HG02840 (cell line): ENCODE data around the gene GDF9.
A peak's percentile ranks its signal among the peaks of the same experiment; 100 is the strongest.

Experiments
- ATAC-seq: cut with Tn5 transposase; IDR thresholded peaks from one replicate; pipeline ENCODE4 v1.9.1; 2021; ENCODE audit warnings: mild to moderate bottlenecking, moderate library complexity, moderate number of reproducible peaks; ENCODE audit not compliant: unreplicated experiment, low FRiP score

GDF9 gene, protein sequence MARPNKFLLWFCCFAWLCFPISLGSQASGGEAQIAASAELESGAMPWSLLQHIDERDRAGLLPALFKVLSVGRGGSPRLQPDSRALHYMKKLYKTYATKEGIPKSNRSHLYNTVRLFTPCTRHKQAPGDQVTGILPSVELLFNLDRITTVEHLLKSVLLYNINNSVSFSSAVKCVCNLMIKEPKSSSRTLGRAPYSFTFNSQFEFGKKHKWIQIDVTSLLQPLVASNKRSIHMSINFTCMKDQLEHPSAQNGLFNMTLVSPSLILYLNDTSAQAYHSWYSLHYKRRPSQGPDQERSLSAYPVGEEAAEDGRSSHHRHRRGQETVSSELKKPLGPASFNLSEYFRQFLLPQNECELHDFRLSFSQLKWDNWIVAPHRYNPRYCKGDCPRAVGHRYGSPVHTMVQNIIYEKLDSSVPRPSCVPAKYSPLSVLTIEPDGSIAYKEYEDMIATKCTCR

DNA sequence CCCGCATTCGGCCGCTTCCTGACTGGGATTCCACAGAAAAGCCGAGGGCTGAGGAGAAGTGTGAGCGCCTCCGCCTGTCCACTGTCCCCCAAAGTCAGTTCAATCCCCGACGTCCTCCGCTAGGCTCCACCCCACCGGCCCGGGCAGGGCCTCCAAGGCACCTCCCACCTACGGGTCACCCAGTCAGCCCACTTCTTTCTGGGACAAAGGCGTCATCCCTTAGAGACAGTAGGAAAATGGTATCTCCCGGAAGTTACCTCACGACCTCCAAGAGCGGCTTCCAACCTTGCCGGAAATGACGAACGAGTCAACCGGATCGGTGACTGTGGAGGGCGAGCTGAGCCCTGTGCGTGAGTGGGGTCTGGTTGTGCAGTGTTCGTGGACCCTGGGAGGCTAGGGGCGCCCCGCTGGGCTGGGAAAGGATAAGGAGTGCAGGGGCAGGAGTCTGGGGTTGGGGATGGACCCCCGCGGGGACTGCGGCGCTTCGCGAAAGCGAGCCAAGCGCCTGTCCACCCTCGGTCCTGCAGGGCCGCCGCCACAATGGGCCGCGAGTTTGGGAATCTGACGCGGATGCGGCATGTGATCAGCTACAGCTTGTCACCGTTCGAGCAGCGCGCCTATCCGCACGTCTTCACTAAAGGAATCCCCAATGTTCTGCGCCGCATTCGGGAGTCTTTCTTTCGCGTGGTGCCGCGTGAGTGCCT is at the start of gene GDF9, which contains the start of gene UQCRQ:
Gene GDF9 (minus strand): TSS at position 128 of the 704 bp plus-strand sequence. CDS start 1,936 bp downstream, outside the sequence.
Gene UQCRQ (plus strand): TSS at position 301 of the 704 bp plus-strand sequence. CDS start 240 bp downstream, at position 541.
- peak; percentile 99 for ATAC-seq

DNA sequence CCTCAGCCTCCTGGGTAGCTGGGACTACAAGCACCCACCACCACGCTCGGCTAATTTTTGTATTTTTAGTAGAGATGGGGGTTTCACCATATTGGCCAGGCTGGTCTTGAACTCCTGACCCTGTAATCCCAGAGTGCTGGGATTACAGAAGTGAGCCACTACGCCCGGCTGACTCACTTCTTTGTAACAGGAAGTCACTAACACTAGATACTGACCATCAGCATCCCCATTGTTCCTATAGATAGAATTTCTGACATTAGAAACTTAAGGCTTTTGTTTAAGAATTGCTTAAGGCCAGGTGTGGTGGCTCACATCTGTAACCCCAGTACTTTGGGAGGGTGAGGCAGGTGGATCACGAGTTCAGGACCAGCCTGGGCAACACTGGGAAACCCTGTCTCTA is 49.4 kb upstream of the GDF9 start:
- ATAC-seq: no peak

DNA sequence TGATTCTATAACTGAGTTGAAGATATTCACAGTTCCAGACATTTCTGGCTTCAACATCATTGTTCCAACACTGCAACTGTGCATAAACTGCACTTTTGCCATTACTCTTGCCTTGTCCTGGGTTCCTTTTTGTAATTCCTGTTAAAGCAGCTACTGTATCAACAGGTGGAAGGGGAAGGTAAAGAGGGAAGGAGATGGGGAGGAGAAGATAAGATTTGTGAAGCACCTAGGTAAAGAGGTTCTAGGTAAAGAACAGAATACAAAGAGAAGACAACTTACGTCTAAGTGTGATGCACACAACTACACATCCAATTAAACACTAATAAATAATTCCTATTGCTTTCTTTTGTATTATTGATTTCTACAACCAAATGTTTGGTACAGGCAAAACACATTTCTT is 43.4 kb upstream of the GDF9 start:
- ATAC-seq: no peak

DNA sequence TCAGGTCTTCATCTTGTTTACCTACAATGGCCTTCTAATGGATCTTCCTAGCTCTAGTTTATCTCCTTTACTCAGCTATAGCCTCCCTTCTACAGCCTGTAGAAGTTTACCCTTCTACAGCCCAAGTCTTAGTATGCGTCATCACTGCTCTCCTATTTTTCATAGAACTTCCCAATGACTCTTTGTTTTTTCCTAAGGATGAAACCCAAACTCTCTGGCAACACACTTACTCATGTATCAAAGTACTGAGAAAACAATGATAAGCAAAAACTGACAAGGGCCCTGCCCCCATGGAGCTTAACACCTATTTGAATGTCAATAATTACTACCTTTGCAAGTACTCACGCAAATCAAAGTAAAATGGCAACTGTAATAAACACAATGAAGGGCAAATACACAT is 40.9 kb upstream of the GDF9 start:
- no peak for ATAC-seq

DNA sequence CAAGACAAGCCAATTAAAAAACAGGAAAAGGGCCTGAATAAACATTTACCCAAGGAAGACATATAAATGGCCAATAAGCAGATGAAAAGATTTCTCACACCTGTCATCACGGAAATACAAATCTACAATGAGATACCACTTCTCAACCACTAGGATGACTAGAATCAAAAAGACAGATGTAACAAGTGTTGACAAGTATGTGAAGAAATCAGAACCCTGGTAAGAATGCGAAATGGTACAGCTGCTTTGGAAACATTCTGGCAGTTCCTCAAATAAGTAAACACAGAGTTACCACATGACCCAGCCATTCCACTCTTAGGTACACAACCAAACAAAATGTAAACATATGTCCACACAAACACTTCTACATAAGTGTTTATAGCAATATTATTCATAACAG is 39.7 kb upstream of the GDF9 start:
- ATAC-seq: no peak

DNA sequence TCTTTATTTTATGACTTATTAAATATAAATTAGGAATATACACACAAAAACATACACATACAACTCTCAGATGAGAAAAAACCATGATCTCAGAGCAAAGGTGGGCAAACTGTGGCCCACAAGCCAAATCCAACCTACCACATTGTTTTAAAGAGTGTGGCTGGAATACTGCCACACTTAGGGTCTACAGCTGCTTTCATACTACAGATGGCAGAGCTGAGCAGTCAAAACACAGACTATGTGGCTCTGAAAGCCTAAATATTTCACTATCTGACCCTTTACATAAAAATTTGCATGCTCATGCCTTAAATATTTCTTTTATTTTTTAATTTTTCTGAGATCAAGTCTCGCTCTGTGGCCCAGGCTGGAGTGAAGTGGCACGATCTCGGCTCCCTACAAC is 35.5 kb upstream of the GDF9 start:
- ATAC-seq: no peak

DNA sequence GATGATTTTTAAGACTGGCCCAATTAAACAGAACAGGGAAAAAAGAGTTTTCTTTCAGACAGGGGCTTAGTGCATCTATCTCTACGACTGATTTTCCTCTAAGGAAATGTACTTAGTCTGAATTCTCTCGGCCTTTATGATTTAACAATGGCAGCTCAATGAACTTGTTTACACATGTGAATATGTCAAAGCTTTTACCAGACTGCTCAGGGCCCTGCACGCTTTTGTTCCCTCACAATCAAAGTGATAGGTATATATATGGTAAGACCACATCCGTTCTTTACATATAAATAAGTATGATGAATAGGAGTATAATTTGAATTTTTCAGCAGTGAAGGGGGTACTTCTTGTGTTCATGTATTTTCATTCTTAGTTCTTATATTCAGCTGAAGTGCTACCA is 34.8 kb upstream of the GDF9 start:
- ATAC-seq: no peak

DNA sequence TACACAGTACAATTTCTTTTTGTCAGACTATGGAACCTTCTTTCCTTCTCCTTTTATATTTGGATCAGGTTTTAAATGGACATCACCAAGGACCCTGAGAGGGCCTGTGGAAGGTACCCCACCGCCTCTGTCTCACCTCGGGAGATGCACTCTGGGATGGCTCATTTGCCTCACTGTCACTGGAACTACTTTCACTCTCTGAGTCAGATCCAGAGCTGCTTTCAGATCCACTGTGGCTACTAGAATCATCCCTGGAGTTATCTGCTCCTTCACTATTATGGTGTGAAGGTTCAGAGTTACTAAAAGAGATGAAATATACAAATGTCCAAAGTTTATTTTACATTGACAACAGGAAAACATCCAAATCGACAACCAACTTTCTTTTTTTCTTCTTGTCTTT is 31.8 kb upstream of the GDF9 start:
- no peak for ATAC-seq

DNA sequence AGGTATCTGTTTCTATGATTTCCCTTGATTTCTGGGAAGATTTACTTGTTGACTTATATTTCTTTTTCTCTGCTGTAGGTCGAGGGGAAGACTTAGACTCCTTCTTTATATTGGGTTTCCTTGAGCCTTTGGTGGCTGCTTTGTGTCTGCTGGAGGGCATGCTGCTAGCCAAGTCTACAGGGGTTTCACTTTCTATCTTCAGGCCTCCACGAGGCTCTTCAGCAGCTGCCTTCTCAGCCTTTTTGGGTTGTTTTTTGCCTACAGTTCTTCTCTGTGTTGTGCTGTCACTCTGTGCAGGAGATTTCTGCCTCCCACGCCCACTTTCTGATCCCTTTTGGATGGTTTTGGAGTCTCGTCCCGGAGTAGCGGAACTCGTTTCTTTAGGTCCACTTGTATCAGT is 30.4 kb upstream of the GDF9 start:
- ATAC-seq: no peak

DNA sequence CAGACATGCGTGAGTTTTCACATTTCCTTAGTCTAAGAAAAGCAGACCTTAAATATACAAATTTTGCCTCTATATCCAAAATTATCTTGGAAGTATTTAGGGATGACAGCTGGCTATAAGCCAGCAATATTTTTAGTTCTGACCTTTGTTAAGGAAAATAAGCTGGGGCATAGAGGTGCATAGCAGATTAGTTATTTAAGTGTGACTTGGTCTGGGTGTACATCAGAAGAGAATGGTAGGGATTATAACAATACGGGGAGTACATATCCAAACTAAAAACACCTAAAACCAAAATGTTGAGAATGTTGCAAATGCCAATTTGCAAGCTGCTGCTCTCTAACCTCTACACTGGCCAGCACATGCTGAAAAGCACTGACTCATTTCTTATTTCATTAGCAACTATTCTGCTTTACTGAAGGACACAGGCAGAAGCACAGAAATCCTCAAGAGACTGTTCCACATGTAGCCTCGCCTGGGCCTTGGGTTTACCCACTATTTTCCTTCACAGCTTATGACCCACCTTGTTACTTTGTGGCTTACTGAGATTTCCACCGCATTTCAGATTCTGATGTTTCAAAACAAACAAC is 29.5 kb upstream of the GDF9 start:
- no peak for ATAC-seq

DNA sequence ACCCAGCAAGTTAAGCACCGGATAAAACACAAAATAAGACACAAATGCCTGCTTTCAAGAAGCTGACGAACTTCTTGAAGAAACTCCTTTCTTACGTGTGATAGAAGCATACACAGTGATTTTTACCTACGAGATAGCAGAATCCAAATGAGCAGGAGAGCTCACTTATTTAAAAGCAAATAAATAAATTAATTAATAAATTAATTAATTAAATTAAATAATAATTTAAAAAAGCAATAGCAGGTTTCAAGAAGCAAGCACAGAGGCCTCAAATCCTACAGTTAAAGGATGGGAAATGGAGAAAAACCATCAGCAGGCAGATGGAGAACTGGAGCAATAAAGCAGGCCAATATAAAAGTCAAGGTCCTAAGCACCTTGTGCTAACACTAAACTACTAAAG is 24.5 kb upstream of the GDF9 start:
- no peak for ATAC-seq

DNA sequence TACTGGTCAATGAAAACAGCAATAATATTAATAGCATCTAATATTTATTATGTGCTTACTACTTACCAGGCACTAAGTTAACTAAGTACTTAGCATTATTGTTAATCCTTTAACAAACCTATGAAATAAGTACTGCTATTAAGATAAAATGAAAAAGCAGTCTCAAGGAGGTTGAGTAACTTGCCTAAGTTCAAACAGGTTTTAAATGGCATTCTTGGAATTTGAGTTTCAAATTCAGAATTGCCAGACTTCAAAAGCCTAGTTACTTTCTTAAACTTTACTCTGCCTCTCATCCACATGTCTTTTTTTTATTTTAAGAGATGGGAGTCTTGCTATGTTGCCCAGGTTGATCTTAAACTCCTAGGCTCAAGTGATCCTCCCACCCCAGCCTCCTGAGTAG is 23.2 kb upstream of the GDF9 start:
- no peak for ATAC-seq

DNA sequence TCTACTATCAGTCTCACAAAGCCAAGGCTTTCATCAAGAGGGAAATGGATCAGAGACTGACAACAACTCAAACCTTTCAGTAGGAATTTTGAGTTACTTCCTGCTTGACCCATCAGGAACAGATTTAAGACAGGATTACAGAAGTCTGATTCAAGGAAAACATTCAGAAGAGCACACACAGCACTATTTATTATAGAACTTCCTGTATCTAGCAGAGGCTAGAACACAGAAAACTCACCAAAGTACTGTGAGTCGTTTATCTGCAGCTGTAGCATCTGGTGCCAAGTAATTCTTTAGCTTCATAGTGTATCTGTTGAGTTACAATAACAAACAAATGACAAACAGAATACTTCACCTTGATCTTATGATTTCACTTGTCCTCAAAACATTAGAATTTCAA is 21.0 kb upstream of the GDF9 start:
- ATAC-seq: no peak

DNA sequence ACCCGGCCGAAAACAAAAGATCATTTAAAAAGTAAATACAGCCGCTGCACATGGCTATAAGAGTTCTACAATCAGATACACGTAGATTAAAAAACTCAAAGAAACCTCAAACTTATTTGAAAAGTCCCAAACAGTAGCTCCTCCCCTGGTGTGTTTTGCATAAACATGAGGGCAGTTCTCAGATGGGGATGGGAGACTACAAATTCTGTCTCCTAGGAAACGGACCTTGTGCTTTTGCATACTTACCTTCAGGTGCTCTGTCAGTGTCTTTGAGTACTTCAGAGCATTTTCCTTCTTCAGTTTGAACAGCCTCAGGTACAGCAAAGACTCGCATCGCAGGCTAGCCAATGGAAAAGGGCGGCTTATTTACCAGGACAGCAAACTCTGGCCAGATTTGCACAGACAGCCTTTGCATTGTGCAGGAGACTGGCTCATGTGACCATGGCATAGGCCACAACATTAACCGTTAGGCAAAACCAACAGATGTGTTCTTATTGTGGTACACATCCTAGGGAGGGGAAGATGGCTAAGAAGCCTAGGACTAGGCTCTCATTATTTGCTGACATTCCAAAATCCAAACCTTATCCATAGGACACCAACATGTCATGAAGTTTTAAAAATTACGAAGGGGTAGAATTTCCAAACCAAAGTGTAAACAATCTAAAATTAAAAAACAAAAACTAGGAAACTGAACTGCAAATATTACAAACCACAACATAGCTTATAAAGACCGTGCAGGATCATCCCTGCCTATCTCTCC is 20.0 kb upstream of the GDF9 start:
- no peak for ATAC-seq

DNA sequence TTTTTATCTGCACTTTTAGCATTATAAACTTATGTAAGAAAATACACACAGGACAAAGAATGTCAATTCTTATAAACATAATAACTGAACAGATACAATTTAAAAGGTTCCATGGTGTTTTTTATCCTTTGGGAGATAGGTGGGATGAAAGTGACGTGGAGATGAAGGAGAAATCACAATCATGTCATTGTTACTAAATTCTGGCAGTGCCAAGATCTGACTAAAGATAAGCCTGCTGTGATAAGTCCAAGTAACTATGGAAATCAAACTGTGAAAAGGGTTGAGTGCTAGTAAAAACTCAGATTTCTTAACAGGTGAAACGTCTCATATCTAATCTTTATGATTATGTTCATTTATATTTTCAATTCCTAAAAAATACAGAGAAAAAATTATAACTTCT is 18.3 kb upstream of the GDF9 start:
- no peak for ATAC-seq

DNA sequence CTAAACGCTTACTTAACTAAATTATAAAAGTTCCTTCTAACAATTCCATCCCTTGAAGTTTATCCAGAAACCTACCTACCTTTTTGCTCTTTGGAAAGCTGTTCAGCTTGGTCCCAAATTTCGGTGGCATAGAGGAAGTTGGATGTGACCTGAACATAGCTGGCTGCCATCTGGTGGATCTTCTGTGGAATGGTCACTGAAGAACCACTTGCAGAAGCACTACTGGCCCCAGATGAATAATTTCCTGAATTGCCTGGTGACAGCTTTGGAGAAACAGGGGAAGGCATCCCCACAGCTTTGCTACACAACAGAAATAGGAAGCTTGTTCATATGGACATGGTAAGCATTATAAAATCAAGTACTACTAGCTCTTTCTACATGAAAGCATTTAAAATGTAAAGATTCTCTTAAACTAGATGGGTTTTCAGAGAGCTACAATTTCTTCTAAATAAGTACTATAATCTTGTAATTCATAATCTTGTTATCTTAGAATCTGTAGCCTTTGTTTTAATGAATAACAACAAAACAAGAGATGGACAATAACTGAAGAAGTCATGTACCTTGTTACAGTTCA is 17.1 kb upstream of the GDF9 start:
- ATAC-seq: no peak

DNA sequence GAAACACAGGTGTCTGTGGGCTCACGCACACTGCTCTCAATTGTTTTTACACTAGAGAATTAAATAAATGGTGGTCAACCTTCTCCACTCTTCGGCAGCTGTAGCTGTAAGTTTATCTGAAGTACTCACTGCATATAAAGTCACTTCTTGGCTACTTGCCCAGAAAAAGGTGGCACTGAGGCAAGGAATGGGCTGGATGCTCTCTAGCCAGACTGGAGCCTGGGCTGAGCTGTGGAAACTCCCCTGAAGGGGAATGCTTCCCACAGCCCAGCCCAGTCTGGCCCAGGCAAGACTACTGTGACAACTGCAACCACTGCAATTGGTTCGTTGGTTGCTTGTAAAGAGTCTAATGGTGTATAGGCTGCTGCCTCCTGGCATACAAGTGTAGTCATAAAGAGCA is 11.7 kb upstream of the GDF9 start:
- ATAC-seq: no peak

DNA sequence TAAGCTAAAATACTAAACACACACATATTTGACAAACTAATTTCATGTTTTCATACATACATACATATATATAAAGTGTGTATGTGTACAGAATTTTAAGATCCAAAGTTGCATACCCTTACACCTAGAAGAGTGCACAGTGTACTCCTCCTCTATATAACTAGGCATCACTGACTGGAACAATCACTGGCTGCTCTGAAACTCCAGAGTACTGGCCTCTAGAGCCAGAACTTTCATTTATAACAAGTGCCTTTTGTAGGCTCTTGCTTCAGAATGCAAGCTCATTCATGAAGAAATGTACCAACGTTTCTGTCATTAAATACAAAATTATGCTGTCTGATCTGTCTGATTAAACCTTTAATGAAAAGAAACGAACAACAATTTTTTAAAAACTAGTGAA is 11.2 kb upstream of the GDF9 start:
- ATAC-seq: no peak

DNA sequence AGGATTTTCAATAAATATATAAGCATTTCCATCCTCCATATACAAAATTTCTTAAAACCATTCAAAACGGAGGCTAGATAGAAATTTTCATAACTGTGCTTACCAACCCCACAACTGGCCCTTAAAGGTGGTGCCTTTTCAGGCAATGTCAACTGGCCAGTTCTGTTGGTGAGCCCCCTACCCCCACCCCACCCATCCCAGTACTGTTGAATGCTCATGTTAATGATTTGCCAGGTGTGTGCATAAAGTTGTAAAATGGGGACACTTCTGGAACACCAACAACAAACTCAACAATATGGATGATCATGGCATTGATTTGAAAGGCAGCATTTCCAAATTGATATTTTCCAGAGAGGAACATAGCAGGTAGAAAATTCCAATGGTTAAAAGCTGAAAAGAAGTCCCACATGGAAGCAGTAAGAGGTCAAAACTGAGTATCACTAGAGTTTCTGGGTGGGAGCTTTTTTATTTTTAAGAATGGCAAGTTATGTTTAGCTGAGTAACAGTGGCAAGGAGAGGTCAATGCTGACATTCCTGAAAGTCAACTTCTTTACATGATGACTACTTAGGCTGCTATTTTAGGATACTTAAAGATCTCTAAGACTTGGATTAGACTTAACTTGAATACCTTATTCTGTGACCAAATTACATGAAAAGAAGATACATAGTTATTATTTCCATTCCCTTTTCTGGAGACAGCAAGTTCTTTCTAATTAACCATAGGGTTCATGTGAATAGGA is 9.9 kb upstream of the GDF9 start:
- ATAC-seq: no peak

DNA sequence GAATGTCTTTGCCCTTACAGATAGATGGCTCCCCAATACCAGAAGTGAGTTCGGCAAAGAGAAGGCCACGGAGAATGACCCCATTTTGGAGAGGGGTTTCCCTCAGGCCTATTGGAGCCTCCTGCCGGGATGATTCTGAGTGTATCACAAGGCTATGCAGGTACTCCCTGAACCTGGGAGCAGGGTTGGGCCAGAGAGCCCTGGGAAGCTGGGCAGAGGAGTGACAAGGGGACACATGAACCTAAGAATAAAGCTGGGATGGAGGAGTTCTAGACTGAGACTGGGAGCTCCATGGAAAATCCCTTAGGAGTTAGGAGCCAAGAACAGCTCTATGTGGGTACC is 7.6 kb upstream of the GDF9 start:
- ATAC-seq: no peak
